ENCODE results near the gene PLSCR1.

The PLSCR1 gene, protein sequence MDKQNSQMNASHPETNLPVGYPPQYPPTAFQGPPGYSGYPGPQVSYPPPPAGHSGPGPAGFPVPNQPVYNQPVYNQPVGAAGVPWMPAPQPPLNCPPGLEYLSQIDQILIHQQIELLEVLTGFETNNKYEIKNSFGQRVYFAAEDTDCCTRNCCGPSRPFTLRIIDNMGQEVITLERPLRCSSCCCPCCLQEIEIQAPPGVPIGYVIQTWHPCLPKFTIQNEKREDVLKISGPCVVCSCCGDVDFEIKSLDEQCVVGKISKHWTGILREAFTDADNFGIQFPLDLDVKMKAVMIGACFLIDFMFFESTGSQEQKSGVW

DNA sequence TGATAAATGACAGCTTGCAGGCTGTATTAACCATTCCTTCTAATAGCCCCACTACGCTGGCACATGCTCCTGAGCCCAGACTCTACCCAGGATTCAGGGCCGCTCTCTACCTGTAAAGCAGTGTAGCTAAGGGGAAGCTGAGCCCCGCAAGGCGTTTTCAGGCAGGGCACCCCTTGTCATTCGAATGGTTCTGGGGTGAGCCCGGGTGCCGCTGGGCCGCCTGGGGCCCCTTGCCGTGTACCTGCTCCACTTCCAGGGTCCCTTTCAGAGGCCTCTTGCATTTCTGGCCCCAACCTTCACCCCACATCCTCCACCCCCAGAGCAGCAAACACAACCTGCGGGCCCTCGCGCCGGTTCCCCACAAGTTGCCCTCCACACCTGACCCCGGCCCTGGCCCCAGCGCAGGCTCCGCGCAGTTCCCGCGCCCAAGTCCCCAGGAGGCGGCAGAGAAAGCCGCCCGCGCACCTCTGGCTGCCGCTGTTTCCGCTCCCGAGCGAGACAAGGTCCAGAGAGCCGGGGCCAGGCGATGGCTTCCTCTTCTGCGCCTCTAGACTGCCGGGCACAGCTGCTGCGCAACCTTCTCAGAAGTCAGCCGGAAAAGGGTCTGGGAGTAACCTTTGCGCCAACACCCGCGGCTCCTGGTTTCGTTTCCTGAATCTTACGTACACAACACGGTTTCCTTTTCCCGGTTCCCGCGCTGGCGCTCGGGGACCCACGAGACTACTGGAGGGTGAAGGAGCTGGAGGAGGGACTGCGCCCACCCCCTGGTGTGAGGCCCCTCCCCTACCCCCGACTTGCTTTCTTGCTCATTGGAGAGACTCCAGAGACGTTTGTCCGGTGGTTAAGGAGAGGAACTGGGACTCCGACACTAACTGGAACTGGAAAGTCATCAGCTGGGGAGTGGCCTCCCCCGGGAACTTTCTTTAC is at the start of gene PLSCR1:
TSS of gene PLSCR1 (minus strand) at position 606 of the 927 bp plus-strand sequence. CDS start 8,055 bp downstream, outside the sequence.
- DNase-seq = peak; percentile 80

DNA sequence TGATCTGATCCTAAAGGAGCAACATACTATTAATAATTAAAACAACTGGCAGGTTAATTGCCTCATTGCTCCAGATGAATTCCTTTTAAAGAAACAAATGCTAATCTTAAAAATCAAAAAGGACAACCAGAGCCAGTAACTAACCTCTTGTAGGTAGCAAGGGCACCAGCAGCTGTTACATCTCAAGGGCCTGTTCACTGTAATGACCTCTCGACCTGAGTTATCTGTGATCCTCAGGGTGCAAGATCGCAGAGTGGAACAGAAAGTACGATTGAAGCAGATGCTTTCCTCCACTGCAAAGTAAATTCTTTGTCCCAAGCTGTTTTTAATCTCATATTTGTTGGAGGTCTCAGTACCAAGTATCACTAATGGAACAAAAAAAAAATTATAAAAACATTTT is 49.4 kb upstream of the PLSCR1 start:
- no peak for DNase-seq

DNA sequence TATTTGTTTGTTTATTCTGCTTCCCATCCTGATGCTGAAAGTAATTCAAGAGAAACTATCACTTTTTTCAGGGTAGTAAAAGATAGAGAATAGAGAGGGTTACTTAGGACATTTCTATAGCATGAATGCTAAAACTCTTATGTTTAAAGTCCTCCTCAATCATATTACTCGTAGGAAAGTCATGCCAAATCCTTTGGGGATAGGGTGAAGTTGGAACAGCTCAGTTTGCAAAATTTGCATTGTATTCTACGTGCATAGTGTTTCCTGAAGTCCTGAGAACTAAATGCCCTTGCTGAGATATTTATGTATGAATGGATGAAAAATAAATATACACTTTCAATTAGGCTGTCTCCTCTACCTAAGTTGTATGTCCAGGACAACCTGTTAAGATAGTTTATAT is 46.1 kb upstream of the PLSCR1 start:
- DNase-seq = peak; percentile 7

DNA sequence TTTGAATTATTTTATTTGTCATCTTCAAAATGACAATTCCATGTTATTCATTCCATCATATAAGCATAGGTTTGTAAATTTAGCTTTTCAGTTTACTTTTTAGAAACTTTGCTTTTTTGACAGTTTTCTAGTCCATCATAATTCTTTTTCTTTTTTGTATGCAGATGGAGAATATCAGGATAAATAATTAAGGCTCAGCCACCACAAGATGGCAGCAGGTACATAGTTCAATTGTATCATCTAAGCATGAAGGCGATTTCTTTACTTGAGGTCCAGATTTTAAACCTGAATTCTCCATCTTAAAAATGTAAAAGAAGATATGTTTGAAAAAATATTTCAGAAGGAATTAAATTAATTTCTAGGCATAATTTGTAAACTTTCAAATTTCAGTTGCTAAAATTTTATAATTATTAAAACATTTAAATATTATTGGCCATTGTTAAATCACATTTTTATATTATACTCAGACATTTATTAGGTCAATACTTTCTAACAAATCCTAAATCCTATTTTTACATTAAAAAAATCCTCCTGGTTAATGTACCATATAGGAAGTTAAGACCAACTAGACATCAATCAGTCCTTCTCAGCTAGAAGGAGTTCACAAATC is 45.6 kb upstream of the PLSCR1 start:
- peak; percentile 43 for DNase-seq

DNA sequence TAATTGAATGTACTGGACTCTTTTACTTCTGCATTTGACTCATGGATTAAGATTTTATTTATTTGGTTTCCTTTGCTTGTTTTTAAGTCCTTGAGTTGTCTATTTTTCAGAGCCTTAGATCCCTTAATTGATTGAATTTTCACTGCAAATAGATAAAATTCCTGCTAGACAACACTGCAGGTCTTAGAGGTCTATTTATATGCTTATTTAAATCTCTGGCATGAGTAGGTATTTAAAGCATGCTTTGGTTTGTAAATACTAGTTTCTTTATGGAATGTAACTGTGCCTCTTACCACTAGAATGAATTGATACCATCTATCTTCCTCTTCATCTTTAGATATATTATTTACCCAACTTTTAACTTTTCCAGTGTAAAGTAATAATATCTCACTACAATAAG is 40.7 kb upstream of the PLSCR1 start:
- DNase-seq = no peak

DNA sequence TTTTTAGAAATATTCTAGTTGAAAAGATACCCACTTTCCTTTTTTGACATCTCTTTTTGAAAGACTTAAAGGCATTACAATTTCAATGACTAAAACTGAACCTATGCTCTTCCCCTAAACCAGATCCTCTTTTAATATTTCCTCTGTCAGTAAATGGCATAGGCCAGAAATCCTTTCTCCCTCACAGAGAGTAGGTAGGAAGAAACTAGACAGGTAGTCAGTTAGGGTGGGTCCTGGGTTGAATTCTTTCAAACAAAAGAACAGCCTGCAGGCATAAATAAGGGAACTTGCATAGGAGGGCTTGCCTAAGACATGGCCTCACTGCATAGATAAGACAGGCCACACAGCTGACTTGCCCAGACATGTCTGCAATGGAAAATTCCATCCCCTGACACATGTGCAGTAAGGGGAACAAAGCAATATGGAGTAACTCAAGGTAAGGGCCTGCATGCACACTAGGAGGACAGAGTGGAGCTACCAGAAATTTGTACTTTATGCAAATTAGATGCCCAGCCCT is 37.6 kb upstream of the PLSCR1 start:
- no peak for DNase-seq

DNA sequence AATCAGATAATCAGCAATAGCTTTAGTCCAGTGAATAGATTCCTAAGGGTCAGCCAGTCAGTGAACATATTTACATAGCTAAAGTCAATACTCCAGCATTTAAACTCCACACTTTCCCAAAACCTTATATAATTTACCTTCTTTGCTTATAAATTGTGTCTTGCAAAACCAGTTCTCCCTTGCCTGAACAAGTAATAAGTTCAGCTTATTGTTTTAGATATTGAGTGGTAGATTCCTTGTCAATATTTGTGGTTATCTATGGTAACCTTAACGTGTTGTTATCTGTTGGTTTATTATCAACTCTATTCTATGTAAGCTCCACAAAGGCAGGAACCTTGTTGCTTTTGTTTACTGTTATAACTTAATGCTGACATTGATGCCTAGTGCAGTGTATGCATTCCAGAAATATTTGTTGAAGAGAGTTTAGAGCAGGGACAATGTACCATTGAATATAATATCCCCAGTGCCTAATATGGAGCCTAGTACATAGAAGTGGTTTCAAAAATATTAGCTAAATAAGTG is 36.7 kb upstream of the PLSCR1 start:
- no peak for DNase-seq

DNA sequence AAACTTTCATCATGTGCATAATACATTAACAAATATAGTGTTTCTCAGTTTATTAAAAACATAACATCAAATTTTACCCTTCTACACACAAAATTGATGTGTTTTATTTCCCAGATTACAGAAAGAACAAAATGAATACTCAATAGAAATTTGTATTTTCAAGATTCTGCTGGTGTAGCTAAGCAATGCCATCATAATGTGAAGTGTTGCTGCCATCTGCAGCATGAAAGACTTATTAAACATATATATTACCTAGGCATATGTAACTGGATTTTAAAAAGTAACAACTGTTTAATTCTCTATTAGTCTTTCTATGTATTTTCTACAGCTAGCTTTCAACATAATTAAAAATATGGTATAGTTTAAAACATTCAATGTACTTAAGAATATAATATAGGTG is 33.3 kb upstream of the PLSCR1 start:
- DNase-seq = peak; percentile 38

DNA sequence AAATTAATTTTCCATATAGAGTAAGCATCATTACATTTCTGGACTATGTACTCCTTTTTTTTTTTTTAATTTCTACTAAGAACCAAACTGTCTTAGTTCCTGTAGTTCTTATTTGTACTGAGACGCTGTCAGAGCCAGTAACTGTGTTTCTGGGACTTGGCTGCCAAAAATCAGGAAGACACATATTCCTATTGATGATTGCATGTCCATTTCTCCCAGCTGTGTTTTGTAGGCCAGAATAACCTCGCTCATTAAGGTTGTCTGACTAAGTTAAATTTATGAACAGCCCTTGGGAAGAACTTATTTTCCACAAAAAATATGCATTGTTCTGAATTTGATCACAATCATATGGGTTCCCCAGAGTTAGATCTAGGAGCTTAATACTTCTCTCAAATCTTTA is 31.2 kb upstream of the PLSCR1 start:
- no peak for DNase-seq

DNA sequence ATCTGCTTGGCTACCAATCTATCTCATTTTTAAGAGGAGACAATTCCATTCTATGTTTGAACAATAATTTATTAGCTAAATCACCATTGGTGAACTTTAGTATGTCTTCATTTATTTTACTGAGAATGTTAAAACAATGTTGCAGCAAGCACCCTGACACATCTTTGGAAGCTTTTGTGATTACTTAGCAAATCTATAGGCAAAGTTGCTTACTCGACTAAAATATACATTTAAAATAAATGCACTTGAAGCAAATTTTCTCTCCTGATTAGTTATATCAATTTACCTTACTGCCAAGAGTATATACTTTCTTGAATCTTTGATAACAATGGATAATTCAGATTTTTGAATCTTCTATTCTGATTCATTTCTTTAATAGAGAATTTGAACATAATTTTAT is 29.8 kb upstream of the PLSCR1 start:
- no peak for DNase-seq

DNA sequence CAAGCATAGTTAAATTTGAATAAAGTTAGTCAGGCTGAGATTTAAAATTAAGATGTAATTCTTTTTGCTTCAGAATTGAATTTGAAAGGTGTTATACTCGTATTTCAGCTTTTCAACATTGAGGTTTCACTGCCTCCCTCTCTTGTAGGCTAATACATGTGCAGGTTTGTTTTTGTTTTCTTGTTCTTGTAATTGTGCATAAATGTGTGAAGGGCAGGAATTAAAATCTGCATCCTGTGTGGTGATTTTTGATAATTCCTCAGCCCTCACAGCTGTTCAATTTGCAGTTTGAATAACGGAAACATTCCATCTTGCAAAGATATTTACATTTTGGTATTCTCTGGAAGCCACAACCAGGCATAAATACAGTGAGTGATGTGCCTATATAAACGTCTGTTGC is 24.9 kb upstream of the PLSCR1 start:
- no peak for DNase-seq

DNA sequence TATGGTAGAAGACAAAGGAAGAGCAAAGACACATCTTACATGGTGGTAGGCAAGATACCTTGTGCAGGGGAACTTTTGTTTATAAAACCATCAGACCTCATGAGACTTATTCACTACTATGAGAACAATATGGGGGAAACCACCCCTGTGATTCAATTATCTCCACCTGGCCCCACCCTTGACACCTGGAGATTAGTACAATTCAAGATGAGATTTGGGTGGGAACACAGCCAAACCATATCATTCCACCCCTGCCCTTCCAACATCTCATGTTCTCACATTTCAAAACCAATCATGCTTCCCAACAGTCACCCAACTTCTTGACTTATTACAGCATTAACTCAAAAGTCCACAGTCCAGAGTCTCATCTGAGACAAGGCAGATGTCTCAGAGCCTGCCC is 21.7 kb upstream of the PLSCR1 start:
- DNase-seq = no peak

DNA sequence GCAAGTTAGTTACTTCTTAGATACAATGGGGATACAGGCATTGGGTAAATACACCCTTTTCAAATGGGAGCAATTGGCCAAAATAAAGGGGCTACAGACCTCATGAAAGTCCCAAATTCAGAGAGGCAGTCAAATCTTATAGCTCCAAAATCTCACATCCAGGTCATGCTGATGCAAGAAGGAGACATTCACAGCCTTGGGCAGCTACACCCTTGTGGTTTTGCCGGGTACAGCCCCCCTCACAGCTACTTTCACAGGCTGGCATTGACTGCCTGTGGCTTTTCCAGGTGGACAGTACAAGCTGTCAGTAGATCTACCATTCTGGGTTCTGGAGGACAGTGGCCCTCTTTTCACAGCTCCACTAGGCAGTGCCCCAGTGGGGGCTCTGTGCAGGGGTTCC is 17.5 kb upstream of the PLSCR1 start:
- DNase-seq = no peak

DNA sequence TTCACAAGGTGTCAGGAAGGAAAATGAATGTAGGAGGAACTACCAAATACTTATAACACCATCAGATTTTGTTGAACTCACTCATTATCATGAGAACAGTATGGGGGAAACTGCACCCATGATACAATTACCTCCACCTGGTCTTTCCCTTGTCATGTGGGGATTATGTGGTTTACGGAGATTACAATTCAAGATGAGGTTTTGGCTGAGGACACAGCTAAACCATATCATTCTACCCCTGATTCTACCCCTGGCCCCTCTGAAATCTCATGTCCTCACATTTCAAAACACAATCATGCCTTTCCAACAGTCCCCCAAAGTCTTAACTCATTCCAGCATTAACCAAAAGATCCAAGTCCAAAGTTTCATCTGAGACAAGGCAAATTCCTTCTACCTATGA is 17.1 kb upstream of the PLSCR1 start:
- no peak for DNase-seq

DNA sequence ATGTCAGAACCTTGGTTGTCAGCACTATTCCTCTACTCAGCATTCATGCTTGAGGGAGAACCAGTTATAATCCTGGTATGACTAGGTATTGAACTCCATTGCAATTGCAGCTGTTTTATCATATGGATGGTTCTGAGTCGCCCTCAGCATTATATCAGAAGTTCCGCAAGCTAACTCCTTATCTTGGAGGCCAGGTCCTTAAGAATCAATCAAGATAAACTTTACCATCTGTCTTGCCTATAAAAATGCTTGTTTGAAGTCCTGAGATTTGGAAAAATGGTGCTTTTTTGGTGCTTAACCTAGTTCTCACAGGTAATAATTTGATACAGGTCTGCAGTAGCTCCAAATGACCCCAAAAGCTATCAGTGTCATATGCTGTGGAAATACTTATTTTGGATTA is 16.3 kb upstream of the PLSCR1 start:
- no peak for DNase-seq

DNA sequence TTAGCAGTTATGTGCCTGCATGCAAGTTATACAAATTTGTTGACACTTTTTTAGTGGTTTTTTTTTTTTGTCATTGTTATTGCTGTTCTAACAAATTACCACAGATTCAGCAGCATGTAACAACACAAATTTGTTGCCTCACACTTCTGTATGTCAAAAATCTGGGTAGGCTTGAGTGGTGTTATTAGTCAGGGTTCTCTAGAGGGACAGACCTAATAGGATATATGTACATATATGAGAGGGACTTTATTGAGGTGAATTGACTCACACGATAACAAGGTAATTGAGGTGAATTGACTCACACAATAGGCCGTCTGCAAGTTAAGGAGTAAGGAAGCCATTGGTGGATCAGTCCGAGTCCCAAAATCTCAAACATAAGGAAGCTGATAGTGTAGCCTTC is 15.0 kb upstream of the PLSCR1 start:
- DNase-seq = no peak

DNA sequence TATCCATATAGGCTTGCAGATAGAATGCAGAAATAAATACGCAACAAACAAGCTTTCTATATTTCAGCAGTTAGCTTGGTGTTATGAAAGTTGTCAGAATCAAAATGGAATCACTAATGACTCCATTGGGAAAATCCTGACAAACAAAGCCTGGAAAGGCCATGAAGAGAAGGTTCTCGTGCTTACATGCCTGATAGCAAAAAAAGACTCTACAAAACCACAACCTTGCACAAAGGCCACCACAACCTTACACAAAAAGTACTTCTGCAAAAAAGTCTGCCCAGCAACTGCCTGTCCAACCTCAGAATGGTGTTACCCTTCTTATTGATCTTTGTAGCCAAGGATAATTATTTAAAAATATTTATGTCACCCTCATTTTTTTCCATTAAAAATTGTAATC is 14.4 kb upstream of the PLSCR1 start:
- no peak for DNase-seq

DNA sequence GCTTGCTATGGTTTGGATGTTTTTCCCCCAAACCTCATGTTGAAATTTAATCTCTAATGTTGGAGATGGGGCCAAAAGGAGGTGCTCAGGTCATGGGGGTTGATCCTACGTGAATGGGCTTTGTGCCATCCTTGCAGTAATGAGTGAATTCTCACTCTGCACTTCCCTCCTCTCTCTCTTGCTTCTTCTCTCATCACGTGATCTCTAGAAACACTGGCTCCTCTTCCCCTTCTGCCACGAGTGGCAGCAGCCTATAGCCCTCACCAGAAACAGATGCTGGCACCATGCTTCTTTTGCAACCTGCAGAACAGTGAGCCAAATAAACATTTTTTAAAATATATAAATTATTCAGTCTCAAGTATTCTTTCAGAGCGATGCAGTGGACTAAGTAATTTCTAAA is 13.3 kb upstream of the PLSCR1 start:
- no peak for DNase-seq

DNA sequence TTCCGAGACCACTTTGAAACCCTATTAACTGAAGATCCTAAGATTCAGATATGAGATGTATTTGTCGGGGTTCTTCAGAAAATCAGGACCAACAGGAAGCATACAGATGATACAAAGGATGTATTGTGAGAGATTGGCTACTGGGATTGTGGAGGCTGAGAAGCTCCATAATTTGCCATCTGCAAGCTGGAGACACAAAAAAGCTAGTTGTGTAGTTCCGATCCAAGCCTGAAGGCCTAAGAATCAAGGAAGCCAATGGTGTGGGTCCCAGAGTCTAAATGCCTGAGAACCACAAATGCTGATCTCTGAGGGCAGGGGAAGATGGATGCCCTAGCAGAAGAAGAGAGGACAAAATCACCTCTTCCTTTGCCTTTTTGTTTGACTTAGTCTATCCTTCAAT is 10.9 kb upstream of the PLSCR1 start:
- no peak for DNase-seq

DNA sequence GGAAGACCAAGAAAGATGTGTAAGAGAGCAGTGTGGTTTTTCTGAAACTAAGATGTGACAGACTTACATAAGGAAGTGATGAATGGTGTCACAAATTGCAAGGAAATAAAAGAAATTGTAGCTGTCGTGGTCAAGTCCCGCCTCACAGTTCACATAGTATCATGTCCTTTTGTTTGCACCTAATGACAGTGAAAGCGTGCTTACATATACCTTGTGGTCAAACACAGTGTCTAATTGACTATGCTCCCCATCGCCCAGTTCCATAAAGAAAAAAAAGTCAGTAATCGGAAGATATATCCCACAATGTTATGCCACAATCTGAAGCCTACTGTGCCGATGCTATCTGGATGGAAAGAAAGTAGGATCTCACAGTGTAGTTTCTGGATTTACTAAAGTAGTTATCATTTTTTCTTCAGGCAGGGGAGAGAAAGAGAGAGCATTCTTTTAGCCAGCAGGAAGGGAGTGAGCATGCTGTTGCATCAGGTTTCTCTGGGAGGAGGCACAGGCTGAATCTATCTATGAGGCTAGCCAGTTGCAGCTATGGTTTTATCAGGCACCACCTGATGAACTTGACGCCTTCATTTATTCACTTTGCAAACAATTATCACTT is 9.8 kb upstream of the PLSCR1 start:
- DNase-seq = no peak

DNA sequence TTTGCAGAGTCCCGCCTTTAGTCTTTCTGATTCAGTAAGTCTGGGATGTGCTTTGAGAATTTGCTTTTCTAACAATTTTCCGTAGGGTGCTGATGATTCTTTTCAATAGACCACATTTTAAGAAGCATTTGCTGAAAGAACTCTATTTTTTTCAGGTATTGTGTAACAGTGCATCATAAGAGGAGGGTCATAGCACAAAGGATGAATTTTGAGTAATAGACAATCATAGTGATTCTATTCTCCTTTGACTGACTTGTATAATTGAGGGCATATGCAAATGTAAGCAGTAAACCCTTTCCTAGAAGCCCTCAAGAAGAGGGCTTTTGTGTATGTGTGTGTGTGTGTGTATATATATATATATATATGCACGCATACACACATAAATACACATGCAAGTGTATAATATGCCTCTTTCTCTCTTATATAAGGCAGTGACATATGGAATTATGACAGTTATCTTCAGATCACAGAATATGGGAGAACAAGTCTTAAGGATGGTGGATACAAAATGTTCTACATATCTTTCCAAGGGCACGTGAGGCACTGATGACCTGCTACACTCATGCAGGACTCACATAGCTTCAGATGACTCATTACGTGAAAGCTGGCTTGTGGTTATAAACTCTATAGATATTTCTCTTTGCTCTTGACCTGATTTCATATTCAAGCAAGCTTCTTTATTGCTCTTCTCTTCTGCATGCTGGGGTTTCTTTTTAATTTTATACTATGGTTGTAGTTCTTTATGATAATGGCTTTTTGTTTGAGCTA is 6.5 kb upstream of the PLSCR1 start:
- DNase-seq = peak; percentile 62

DNA sequence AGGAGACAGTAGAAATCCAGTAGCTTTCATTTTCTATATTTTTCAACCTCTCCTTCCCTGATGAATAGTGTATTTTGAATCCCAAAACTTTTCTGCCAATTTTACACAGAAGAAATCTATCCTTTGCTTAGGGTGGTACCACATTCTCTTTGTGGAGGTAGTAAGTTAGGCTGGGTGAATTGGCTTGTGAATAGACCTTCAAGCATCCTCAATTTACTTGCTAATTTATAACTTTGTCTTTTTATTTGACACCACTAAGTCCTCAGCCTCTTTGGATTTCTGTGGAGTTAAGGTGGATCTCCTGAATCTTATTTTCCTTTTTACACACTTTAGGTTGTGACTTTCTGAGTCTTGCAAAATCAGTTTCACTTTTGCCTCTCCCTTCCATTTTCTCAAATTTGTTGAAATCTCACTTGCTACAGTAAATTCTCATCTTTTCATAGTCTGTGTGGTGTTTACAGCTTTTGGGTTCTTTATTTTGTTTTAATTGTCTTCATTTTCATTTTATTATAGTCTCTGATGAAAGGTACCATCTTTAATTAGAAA is 5.7 kb upstream of the PLSCR1 start:
- no peak for DNase-seq
